SU-DHL-6 (cell line): ENCODE results near the gene PLXNC1.

Experiments used
- H2AFZ ChIP-seq: fragments of 200-600 bp; sonication (generic); 2 replicates; pipeline ENCODE4 v1.6.1; 2014; ENCODE audit warnings: low read depth, mild to moderate bottlenecking, moderate library complexity, mixed read lengths, antibody characterized with exemption, low read length; ENCODE audit not compliant: severe bottlenecking
- H3F3A ChIP-seq: fragments of 200-600 bp; shearing (Covaris generic); 2 replicates; pipeline ENCODE4 v1.6.0; 2016; ENCODE audit warnings: antibody characterized with exemption, mild to moderate bottlenecking; ENCODE audit not compliant: insufficient read depth
- H3K27ac ChIP-seq: fragments of 200-600 bp; sonication (generic); 2 replicates; pipeline ENCODE4 v1.5.1; 2016; ENCODE audit warnings: low read depth, mild to moderate bottlenecking, low read length, moderate library complexity, mixed read lengths
- H3K27me3 ChIP-seq: fragments of 200-600 bp; sonication (generic), shearing (Covaris generic); 2 replicates; pipeline ENCODE4 v1.6.0; 2014; ENCODE audit warnings: mild to moderate bottlenecking, low read length
- H3K36me3 ChIP-seq: fragments of 200-600 bp; sonication (generic); 2 replicates; pipeline ENCODE4 v1.6.1; 2014; ENCODE audit warnings: mild to moderate bottlenecking, low read length, mixed read lengths
- H3K4me2 ChIP-seq: fragments of 300-600, 200-600 bp; shearing (Covaris generic), sonication (generic); 2 replicates; pipeline ENCODE4 v1.6.0; 2014; ENCODE audit warnings: low read length, low read depth, mild to moderate bottlenecking; ENCODE audit not compliant: poor library complexity, severe bottlenecking
- H3K4me3 ChIP-seq: fragments of 200-600 bp; sonication (generic); 2 replicates; pipeline ENCODE4 v1.5.1; 2014; ENCODE audit warnings: antibody characterized with exemption, low read length, mild to moderate bottlenecking, mixed read lengths; ENCODE audit not compliant: insufficient read depth, poor library complexity, severe bottlenecking
- H3K79me2 ChIP-seq: fragments of 200-600 bp; sonication (generic); 2 replicates; pipeline ENCODE4 v1.6.1; 2014; ENCODE audit warnings: mild to moderate bottlenecking, low read length, moderate library complexity; ENCODE audit not compliant: insufficient read depth
- H3K9ac ChIP-seq: fragments of 200-600 bp; sonication (generic); 2 replicates; pipeline ENCODE4 v1.7.0; 2014; ENCODE audit warnings: mild to moderate bottlenecking, low read length
- H3K9me2 ChIP-seq: fragments of 200-600 bp; sonication (generic); replicated peaks from 2 replicates; pipeline ENCODE4 v1.6.1; 2014; ENCODE audit warnings: low read length; ENCODE audit not compliant: insufficient read depth
- H3K9me3 ChIP-seq: fragments of 200-600 bp; sonication (generic); 2 replicates; pipeline ENCODE4 v1.6.1; 2014; ENCODE audit warnings: low read length, mixed read lengths; ENCODE audit not compliant: insufficient read depth
- H4K20me1 ChIP-seq: fragments of 200-600 bp; sonication (generic); 2 replicates; pipeline ENCODE4 v1.6.1; 2014; ENCODE audit warnings: low read depth, mild to moderate bottlenecking, antibody characterized with exemption, low read length, moderate library complexity, mixed read lengths
- EZH2phosphoT487 ChIP-seq: fragments of 200-600 bp; sonication (generic), shearing (Covaris generic); conservative IDR thresholded peaks from 2 replicates; pipeline ENCODE4 v1.6.1; 2018; ENCODE audit warnings: mild to moderate bottlenecking, antibody characterized with exemption, low read length, moderate library complexity, mixed read lengths
- TF ChIP-seq, protein P1 (sequence below): fragments of 200-600 bp; sonication (generic); IDR thresholded peaks from one replicate; pipeline ENCODE4 v1.5.1; 2017; ENCODE audit warnings: antibody characterized with exemption, mild to moderate bottlenecking, low read length, moderate library complexity; ENCODE audit not compliant: insufficient read depth, poor library complexity, severe bottlenecking

PLXNC1 gene

DNA sequence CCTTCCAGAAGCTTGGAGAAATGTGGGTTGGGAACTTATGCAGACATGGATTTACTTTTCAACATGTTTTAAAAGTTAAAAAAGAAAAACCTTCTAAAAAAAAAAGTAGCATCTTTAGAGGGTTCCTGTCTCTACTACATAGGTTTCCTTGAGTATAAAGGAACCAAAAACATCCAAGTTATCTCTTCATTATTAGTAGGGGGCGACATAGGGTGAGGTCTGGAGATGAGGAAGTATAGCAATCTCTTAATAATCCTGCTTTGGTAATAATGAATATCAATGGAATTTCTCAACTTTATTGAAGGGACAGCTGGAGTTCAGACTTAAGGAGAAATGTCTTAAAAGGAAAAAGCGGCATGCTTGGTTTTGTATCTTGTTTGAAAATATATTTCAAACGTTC lies 6.5 kb upstream of the PLXNC1 start:
- H3K27me3 ChIP-seq: no peaks in the 10 kb centered on the region
- no peaks in the 10 kb centered on the region for H3K36me3 ChIP-seq
- H3K79me2 ChIP-seq: no peaks in the 10 kb centered on the region
- no peak overlapping the region for H3K4me2 ChIP-seq
- no peaks in the 10 kb centered on the region for H3K9me2 ChIP-seq
- no peak overlapping the region for H3K9ac ChIP-seq
- H3K4me3 ChIP-seq: no peak overlapping the region
- H3K9me3 ChIP-seq: no peaks in the 10 kb centered on the region
- TF ChIP-seq EZH2phosphoT487: no peak
- TF ChIP-seq, protein P1, sequence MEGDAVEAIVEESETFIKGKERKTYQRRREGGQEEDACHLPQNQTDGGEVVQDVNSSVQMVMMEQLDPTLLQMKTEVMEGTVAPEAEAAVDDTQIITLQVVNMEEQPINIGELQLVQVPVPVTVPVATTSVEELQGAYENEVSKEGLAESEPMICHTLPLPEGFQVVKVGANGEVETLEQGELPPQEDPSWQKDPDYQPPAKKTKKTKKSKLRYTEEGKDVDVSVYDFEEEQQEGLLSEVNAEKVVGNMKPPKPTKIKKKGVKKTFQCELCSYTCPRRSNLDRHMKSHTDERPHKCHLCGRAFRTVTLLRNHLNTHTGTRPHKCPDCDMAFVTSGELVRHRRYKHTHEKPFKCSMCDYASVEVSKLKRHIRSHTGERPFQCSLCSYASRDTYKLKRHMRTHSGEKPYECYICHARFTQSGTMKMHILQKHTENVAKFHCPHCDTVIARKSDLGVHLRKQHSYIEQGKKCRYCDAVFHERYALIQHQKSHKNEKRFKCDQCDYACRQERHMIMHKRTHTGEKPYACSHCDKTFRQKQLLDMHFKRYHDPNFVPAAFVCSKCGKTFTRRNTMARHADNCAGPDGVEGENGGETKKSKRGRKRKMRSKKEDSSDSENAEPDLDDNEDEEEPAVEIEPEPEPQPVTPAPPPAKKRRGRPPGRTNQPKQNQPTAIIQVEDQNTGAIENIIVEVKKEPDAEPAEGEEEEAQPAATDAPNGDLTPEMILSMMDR: no peak
- H3K27ac ChIP-seq: no peak overlapping the region
- H2AFZ ChIP-seq: no peak overlapping the region
- no peaks in the 10 kb centered on the region for H4K20me1 ChIP-seq
- no peaks in the 10 kb centered on the region for H3F3A ChIP-seq

DNA sequence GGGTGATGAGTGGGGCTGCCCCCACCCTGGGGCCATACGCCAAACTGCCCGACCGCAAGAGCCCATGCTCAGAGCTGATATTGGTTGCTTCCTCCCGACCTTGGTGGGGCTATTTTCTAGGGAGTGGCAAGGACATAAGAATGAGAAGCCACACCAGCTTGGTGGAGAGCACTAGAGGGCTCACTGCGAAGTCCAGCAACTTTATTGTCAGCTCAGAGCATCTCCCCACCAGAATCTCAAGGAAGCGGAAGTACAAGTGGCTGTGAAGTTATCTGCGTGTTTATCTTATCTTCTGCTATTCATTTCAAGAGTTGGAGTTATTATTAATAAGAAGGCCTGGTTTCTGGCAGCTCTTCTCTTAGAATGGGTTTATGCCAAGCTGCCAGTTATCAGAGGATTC lies 4.9 kb upstream of the PLXNC1 start:
- no peak for TF ChIP-seq EZH2phosphoT487
- TF ChIP-seq, protein P1: no peak
- H3K4me2 ChIP-seq: no peak overlapping the region

DNA sequence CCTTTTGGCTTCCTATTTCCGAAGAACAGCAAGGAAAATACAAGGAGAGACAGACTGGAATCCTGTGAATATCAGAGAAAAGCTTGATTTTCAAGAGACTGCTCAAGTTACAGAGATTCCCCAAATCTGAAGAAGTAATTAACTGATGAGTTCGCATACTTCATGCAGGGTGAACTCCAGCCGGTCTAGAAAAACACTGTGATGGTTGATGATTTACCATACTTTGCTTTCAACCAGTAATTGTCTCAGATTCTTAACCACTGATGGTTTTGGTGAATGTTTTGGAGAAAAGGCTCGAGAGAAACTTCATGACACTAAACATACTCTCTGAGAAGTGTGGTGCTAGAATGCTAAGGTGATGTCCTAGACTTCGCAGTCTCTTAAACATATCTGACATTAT lies 4.4 kb upstream of the PLXNC1 start:
- no peak for TF ChIP-seq EZH2phosphoT487
- TF ChIP-seq, protein P1: no peak
- Histone ChIP-seq H3K27me3 (no peaks in the 10 kb centered on the region), H3K27ac (no peak overlapping the region), H4K20me1 (no peaks in the 10 kb centered on the region), H2AFZ (no peak overlapping the region), H3K79me2 (no peaks in the 10 kb centered on the region), H3K4me3 (no peak overlapping the region), H3K9ac (no peak overlapping the region), H3K9me3 (no peaks in the 10 kb centered on the region), H3K36me3 (no peaks in the 10 kb centered on the region), H3K4me2 (no peak overlapping the region), H3F3A (no peaks in the 10 kb centered on the region), H3K9me2 (no peaks in the 10 kb centered on the region)

More for the DNA sequence above, 4.9 kb upstream of the PLXNC1 start:
- no peak overlapping the region for H3K9ac ChIP-seq
- H3K9me3 ChIP-seq: no peaks in the 10 kb centered on the region
- no peak overlapping the region for H3K4me3 ChIP-seq
- H2AFZ ChIP-seq: no peak overlapping the region
- no peaks in the 10 kb centered on the region for H3F3A ChIP-seq
- no peaks in the 10 kb centered on the region for H3K9me2 ChIP-seq
- H3K27me3 ChIP-seq: no peaks in the 10 kb centered on the region
- H3K36me3 ChIP-seq: no peaks in the 10 kb centered on the region
- H3K27ac ChIP-seq: no peak overlapping the region
- H3K79me2 ChIP-seq: no peaks in the 10 kb centered on the region
- no peaks in the 10 kb centered on the region for H4K20me1 ChIP-seq
